ENCODE measurements around the gene CNGA3. TPM values are rescaled to one million over a fixed set of nuclear protein-coding genes. Genes with fewer than 3 reads are reported as not detected.

CNGA3 gene
- total RNA-seq, 2 experiments from 2014 or later: not detected

DNA sequence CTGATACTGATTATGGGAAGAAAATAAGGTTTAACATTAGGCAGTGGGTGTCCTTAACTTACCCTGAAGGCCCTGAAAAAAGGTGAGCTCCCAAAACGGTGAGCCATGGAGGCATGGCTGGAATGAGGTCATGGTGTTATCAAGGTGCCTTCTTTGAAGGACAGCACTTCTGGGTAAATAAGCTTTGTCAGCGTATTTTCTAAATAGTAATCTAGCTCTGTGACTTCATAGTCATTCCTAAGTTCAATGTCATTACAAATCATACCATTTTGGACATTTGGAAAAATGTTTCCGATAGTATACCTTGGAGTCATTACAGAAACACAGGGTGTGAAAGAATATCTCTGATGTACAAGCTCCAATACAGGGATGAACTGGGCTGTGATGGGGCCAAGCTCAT lies 35.2 kb upstream of the CNGA3 start:
- no peaks in the 10 kb centered on the region for H3K36me3 ChIP-seq (ENCODE audit: insufficient read depth, low read length)
- H3K4me3 ChIP-seq (ENCODE audit: low read depth, low read length, poor library complexity, severe bottlenecking): no peak overlapping the region
- CTCF ChIA-PET (ENCODE audit: unreplicated experiment): no interaction called here
- H3K9me3 ChIP-seq (ENCODE audit: low read length): no peaks in the 10 kb centered on the region
- no peak for TF ChIP-seq CTCF (conservative IDR thresholded peaks at IDR 0.05; ENCODE audit: low read length)
- no peak for TF ChIP-seq EZH2phosphoT487 (IDR thresholded peaks at IDR 0.05; ENCODE audit: borderline replicate concordance, low read depth, low read length)
- no peak overlapping the region for H3K27ac ChIP-seq (ENCODE audit: low read depth, low read length, poor library complexity, severe bottlenecking)
- BruUV-seq (replicated peaks): no TSS peak
- H2AFZ ChIP-seq (ENCODE audit: low read length): no peak overlapping the region
- no peaks in the 10 kb centered on the region for H3K4me1 ChIP-seq (ENCODE audit: insufficient read depth, low read length, poor library complexity, severe bottlenecking)
- no peaks in the 10 kb centered on the region for H3K79me2 ChIP-seq (ENCODE audit: insufficient read depth, low read depth, low read length)
- no peaks in the 10 kb centered on the region for H4K20me1 ChIP-seq (ENCODE audit: insufficient read depth, low read length)
- H3K4me2 ChIP-seq (ENCODE audit: low read length): no peak overlapping the region
- H3K9me2 ChIP-seq (ENCODE audit: insufficient read depth, low read length): no peaks in the 10 kb centered on the region
- intact Hi-C loops (cut with micrococcal nuclease; ENCODE audit: unreplicated experiment): no loop called here
- POLR2A ChIA-PET: no interaction called here
- no peak for DNase-seq (ENCODE audit: low spot score)

- Histone ChIP-seq H3K4me2 (ENCODE audit: low read length) (no peak overlapping the region), H3K79me2 (ENCODE audit: insufficient read depth, low read depth, low read length) (no peaks in the 10 kb centered on the region), H3K36me3 (ENCODE audit: insufficient read depth, low read length) (no peaks in the 10 kb centered on the region), H3K4me1 (ENCODE audit: insufficient read depth, low read length, poor library complexity, severe bottlenecking) (no peaks in the 10 kb centered on the region), H3K4me3 (ENCODE audit: low read depth, low read length, poor library complexity, severe bottlenecking) (no peak overlapping the region), H3K27ac (ENCODE audit: low read depth, low read length, poor library complexity, severe bottlenecking) (no peak overlapping the region), H3K9me2 (ENCODE audit: insufficient read depth, low read length) (no peaks in the 10 kb centered on the region), H4K20me1 (ENCODE audit: insufficient read depth, low read length) (no peaks in the 10 kb centered on the region), H2AFZ (ENCODE audit: low read length) (no peak overlapping the region), H3K9me3 (ENCODE audit: low read length) (no peaks in the 10 kb centered on the region)
- ChIA-PET CTCF (ENCODE audit: unreplicated experiment) (no interaction called here), POLR2A (no interaction called here)
- intact Hi-C loops (cut with micrococcal nuclease; ENCODE audit: unreplicated experiment): no loop called here
- TF ChIP-seq EZH2phosphoT487 (IDR thresholded peaks at IDR 0.05; ENCODE audit: borderline replicate concordance, low read depth, low read length) (no peak), CTCF (conservative IDR thresholded peaks at IDR 0.05; ENCODE audit: low read length) (no peak)
- no peak for DNase-seq (ENCODE audit: low spot score)
- no TSS peak for BruUV-seq (replicated peaks)
Observed at GRCh38 chr2:98311771-98312545, 34.3 kb upstream of the CNGA3 start.

DNA sequence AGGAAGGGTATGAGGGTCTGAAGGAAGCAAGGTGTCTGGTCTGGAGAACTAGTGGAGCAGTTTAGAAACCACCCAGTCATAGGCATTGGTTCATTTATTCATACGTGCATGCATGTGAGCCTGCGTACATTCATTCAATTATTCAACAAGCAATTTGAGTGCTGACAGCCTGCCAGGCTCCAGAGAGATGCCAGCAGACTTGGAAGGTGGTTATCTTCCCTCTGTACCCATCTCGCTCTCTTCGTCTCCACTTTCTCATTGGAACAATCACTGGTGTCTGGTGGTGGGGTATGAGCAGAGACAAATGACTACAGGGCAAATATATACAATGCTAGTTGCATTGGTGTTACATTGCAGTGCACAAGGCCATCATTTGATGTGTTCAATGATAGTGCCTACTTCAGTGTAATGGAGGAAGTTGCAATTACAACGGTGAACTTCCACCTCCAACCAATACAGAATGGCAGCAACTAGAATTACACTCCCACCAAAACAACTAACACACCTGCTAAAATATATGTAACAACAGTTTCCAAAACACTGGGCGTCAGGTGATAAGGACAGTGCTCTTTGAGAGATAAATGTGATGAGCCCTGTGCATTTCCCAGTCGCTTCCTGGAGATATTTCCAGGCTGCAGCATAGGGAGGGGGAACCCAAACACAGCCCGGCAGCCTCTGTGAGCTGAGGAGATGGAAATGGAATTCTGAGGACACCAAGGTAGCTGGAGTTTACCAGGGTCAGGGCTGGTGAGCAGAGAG lies 32.6 kb upstream of the CNGA3 start:
- H3K9me2 ChIP-seq (ENCODE audit: insufficient read depth, low read length): no peaks in the 10 kb centered on the region
- H3K27ac ChIP-seq (ENCODE audit: low read depth, low read length, poor library complexity, severe bottlenecking): no peak overlapping the region
- BruUV-seq (replicated peaks): no TSS peak
- H4K20me1 ChIP-seq (ENCODE audit: insufficient read depth, low read length): no peaks in the 10 kb centered on the region
- POLR2A ChIA-PET: no interaction called here
- DNase-seq (ENCODE audit: low spot score): no peak
- no peaks in the 10 kb centered on the region for H3K79me2 ChIP-seq (ENCODE audit: insufficient read depth, low read depth, low read length)
- no peak overlapping the region for H3K4me2 ChIP-seq (ENCODE audit: low read length)
- CTCF ChIA-PET (ENCODE audit: unreplicated experiment): no interaction called here
- intact Hi-C loops (cut with micrococcal nuclease; ENCODE audit: unreplicated experiment): no loop called here
- no peak overlapping the region for H2AFZ ChIP-seq (ENCODE audit: low read length)
- 0 out of 2 replicates have a peak, but pooled peaks cover under 1% of the 10 kb centered on the region for H3K9me3 ChIP-seq (ENCODE audit: low read length)
- H3K4me3 ChIP-seq (ENCODE audit: low read depth, low read length, poor library complexity, severe bottlenecking): no peak overlapping the region
- H3K4me1 ChIP-seq (ENCODE audit: insufficient read depth, low read length, poor library complexity, severe bottlenecking): no peaks in the 10 kb centered on the region
- H3K36me3 ChIP-seq (ENCODE audit: insufficient read depth, low read length): no peaks in the 10 kb centered on the region
- no peak for TF ChIP-seq CTCF (conservative IDR thresholded peaks at IDR 0.05; ENCODE audit: low read length)
- no peak for TF ChIP-seq EZH2phosphoT487 (IDR thresholded peaks at IDR 0.05; ENCODE audit: borderline replicate concordance, low read depth, low read length)

Measured in OCI-LY7 (cell line).